Activated CD4-positive, CD25-positive, alpha-beta regulatory T cell treated with anti-CD3 and anti-CD28 coated beads, Interleukin-2, amount 50 U/mL, for 16 hours (primary cell): ENCODE results near the gene CFAP74.
"Not testable (repeated sequence)": the region's sequence is repeated elsewhere in the genome, so short reads cannot be mapped to it uniquely, and the experiment has no call there.

Experiments
- DNase-seq: peaks from one replicate; pipeline ENCODE4 v3.0.0-alpha.2; 2020; ENCODE audit warnings: low read depth, low spot score

The CFAP74 gene

DNA sequence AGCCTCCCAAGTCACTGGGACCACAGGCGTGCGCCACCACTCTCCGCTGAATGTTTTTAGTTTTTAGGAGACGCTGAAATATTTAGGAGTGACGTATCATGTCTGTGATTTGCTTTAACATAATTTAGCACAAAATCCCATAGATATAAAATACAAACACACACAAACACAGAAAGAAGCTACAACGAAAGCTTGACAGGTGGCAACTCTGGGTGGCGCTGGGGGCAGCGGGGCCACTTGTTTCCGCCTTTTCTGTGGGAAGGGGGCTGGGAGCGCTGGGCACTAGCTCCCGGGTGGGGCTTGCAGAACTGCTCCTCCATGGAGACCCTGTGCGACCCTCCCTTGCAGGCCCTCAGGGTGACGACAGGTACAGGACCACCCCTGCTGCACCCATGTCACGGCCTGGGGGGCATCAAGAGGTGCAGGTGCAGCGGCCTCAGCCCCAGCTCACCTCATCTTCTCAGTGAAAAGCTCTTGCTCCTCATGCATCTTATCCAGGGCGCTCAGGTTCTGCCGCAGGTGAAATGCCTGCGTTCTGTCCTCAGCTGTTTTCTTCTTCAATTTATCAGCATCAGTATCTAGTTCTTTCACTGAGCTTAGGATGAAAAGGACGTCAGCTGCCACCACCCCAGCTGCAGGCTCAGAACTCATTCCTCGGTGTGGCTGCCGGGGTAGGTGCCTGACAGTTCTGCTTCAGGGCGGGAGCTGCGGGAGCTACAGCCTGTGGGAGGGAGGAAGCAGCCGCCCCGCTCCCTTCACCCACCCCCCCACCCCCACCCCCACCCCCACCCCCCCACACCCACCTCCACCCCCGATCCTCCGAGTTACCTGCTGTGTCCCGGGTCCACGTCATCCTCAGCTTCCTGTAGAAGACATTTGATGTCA is 15.3 kb downstream of the CFAP74 start:
- DNase-seq, result no peak

DNA sequence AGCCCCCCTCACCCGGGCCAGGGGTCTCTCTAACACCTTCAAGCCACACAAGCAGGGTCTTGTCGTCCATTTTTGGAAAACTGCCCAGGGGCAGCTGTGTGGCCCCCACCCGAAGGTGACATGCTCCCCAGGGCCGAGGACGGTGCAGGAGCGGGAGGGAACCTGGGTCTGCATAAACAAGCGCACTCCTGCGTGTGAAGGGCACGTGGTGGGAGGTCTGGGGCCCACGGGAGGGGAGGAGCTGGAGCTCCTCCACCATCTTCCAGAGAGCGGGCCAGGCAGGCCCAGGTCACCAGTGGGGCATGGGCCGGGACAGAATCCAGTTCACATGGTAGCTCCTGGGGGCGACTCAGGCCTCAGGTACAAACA is 16.5 kb downstream of the CFAP74 start:
- DNase-seq, result no peak

DNA sequence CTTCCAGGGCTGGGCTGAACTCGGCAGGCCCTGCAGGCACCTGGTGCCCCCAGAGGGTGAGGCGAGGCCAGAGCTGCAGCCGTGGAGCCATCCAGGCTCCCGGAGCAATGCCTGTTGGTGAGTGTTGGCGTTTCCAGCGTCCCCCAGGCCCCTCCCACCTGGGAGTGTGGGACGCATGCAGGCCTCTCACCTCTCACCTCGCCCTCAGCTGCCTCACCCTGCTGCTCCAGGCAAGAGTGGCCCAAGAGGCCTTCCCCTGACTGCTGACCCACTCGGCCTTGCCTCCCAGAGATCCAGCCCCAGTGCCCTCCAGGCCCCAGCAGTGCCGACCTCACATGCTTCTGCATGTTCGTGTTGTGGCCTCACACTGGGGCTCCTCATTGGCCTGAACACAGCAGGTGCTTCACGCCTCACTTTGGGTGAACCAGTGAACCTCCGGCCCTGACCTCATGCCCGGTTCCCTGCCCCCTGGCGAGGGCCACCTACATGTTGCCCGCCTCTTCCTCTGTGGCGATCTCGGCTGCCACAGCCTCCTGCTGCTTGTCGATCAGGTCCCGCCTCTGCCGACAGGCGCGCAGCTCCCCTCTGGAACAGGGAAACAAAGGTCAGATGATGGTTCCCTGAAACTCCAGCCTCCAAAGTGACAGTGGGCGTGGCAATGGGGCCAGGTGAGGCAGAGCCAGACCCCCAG is 17.0 kb downstream of the CFAP74 start:
- no peak for DNase-seq

DNA sequence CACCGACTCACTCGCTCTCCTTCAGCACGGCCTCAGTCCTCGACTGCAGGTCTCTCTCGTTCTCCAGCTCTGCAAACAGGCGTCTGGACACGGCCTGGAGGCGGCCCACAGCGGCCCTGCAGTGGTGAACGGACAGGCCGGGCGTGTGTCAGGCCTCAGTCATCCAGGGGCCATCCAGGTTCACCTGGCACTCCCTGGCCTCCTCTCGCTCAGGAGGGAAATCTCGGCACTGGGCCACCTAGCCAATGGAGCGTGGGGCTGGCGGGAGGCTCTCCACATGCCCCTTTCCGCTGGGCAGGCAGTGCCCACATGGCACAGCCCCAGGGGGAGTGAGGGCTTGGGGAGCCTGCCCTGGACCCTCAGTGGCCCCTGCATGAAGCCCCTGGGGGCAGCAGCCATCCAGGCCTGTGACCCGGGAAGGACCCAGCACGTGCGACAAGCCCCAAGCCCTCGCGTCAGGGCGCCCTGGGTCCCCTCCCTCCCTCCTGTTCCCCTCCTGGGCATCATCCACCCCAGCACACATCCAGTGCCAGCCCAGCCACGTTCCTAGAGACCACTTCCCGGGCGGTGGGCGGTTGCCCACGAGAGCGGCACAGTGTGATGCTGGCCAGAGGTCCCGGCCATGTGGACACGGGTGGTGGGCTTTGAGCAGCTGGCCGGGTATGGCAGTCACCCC is 18.1 kb downstream of the CFAP74 start:
- no peak for DNase-seq

DNA sequence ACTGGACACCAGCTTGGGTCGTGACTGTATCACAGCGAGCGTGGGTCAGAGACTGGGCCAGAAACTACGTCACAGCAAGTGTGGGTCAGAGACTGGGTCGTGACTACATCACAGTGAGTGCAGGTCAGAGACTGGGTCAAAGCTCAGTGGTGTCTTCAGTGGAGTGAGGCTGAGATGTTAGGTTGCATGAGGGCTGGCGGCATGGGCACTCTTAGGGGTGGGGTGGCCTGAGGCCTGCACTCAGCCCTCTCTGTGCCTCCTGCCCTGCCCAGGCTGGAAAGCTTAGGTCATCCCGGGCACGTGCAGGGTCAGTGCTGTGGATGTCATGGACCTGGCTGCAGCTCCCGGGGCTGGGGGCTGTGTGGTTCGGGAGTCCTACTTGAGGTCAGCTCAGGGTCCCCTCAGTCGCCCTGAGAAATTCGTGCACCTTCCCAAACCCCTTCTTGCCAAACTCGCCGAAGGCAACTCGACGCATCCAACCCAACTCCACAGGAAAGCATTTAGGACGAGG is 19.0 kb downstream of the CFAP74 start:
- no peak for DNase-seq

DNA sequence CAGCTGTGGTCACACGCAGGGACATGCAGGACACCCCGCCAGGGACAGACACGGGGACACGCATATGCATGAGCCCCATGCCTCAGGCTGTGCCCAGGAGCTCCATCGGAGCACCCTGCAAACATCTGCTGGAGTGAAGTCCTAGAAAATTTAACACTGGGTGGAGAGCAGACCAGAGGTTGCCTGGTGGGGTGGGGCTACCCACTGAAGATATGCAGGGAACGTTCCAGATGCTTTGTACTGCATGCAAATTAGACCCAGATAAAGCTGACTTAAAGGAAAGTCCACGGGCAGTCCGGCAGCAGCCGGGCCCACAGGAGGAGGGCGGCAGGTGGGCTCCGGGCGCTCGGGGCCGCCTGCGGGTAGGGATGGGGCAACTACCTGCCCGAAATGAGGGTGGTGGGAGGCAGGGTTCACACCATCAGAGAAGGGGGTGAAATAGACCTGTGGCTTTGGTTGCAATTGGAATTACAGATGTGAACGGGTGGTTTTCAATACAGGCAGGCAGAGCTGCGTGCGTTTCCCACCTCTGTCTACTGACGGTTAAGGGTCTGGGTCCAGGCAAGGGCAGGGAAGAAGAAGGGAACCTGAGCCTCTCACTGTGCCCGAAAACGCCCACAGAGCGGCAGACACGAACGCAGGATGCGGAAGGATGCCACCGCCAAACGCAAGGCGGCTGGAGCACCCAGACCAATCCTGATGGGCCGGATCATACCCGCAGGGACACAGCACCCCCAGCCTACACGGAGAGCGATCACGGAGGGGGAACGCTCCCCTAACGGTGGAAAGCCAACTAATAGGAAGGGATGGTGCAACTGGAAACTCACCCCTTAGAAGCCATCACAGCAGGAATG is 21.0 kb downstream of the CFAP74 start:
- no peak for DNase-seq

DNA sequence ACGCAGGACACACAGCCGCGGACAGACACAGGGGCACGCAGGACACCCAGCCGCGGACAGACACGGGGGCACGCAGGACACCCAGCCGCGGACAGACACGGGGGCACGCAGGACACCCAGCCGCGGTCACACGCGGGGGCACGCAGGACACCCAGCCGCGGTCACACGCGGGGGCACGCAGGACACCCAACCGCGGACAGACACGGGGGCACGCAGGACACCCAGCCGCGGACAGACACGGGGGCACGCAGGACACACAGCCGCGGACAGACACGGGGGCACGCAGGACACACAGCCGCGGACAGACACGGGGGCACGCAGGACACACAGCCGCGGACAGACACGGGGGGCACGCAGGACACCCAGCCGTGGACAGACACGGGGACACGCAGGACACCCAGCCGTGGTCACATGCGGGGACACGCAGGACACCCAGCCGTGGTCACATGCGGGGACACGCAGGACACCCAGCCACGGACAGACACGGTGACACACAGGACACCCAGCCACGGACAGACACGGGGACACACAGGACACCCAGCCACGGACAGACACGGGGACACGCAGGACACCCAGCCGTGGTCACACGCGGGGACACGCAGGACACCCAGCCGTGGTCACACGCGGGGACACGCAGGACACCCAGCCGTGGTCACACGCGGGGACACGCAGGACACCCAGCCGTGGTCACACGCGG is 21.8 kb downstream of the CFAP74 start:
- not testable (repeated sequence) for DNase-seq

DNA sequence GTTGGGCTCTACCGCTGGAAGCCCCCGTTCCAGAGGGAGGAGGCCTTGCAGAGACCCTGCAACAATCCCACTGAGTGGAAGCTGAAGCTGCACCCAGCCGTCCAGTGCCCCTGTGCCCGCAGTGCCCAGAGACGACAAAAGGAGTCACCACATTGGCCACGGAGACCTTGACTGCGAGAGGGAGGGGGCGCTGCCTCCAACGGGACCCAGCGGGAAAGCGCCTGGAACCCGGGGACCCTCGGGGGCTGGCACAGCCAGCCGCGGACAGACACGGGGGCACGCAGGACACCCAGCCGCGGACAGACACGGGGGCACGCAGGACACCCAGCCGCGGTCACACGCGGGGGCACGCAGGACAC is 22.5 kb downstream of the CFAP74 start:
- DNase-seq, result no peak

DNA sequence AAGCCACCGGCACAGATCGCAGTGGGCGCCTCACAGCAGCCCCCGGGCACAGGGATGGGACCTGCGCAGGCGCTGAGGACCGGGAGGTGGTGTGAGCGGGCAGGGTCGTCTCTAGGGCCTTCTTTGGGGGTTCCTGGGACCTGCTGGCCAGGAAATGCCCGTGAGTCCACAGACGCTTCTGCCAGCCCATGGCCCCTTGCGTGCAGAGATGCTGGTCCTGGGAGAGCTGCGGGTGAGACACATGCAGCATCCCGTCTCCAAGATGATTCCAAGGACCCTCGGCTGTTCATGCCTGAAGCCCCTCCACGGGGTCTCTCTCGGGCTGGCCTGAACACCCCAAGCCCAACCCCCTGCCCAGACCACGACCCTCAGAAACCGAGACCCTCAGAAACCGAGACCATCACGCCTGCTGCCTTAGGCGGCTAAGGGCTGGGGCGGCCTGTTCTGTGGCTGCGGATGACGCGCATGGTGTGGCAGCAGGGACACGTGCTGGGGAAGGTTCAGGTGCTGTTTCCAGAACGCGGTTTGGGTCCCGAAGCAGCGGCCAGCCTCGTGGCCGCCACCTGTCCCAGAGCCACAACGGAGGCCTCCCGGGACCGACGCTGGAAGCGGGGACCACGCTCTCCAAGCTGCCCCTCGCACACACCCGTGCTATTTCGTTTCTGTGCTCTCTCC is 23.0 kb downstream of the CFAP74 start:
- no peak for DNase-seq

DNA sequence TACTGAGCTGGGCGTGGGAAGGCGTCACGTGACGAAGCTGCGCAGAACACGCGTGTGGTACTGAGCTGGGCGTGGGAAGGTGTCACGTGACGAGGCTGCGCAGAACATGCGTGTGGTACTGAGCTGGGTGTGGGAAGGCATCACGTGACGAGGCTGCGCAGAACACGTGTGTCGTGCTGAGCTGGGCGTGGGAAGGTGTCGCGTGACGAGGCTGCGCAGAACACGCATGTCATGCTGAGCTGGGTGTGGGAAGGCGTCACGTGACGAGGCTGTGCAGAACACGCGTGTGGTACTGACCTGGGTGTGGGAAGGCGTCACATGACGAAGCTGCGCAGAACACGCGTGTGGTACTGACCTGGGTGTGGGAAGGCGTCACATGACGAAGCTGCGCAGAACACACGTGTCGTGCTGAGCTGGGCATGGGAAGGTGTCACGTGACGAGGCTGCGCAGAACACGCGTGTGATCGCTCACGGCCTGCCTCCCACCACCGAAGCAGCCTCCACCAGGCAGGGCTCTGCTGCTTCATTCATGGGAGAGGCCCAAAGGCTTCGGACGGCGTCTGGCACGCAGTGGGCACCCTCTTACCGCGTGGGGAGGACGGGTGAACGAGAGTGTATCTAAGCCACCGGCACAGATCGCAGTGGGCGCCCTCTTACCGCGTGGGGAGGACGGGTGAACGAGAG is 24.0 kb downstream of the CFAP74 start:
- DNase-seq, result no peak

DNA sequence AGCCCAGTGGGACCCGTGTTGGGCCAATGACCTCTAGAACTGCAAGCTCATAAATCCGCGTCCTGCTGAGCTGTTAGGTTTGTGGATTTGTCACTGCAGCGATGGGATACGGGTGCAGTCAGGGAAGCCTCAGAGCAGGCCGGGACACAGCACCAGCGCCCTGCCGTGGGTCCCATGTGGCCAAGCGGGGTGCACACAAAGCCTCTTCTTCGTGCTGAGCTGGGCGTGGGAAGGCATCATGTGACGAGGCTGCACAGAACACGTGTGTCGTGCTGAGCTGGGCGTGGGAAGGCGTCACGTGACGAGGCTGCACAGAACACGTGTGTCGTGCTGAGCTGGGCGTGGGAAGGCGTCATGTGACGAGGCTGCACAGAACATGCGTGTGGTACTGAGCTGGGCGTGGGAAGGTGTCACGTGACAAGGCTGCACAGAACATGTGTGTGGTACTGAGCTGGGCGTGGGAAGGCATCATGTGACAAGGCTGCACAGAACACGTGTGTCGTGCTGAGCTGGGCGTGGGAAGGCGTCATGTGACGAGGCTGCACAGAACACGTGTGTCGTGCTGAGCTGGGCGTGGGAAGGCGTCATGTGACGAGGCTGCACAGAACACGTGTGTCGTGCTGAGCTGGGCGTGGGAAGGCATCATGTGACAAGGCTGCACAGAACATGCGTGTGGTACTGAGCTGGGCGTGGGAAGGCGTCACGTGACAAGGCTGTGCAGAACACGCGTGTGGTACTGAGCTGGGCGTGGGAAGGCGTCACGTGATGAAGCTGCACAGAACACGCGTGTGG is 24.7 kb downstream of the CFAP74 start:
- not testable (repeated sequence) for DNase-seq

DNA sequence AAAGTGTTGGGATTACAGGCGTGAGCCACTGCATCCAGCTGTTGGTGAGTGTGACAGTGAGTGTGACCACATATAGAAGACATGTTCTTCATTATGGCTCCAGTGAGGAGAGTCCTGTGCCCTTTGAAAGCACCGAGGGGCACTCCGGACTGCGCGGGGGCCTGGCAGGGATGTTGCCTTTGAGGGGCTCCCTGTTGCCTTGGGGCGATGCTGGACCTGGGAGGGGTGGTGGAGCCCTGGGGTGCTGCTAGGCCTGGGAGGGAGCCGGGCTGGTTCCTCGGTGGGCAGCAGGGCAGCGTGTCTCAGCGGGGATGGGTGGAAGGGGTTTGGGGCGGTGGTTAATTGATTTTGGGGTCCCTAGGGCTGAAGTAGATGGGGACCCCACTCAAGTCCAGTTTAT is 25.5 kb downstream of the CFAP74 start:
- no peak for DNase-seq

DNA sequence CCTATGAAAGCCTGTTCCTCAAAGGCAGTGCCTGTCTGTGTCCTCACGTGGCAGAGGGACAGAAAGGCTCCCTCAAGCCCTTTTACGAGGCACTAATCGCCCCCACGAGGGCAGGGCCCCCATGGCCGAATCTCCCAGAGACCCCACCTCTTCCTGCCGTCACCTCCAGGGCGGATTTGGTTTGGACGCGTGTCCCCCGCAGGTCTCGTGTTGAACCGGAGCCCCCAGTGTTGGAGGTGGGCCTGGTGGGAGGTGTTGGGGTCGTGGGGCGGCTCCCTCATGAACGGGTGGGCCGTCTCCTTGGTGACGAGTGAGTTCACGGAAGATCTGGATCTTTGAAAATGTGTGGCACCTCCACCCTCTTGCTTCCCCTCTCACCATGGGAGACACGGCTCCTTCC is 27.6 kb downstream of the CFAP74 start:
- DNase-seq, result no peak

DNA sequence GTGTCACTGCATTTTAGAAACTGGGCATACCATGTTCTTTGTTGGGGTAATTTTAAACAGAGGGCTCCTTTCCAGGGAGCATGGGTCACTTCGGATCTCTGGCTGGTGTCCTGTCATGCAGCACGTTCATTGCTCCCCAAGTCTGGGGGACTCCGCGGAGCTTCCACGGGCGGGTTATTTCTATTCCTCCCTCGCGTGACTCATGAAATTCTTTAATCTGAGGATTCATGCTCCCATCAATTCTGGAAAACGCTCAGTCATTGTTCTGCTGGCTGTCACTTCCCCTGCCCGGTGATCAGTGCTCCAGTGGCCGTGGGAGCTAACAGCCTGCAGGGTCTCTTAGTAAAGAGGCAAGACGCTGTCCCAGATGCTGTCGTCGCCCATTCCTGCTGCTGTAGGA is 28.1 kb downstream of the CFAP74 start:
- DNase-seq, result no peak

DNA sequence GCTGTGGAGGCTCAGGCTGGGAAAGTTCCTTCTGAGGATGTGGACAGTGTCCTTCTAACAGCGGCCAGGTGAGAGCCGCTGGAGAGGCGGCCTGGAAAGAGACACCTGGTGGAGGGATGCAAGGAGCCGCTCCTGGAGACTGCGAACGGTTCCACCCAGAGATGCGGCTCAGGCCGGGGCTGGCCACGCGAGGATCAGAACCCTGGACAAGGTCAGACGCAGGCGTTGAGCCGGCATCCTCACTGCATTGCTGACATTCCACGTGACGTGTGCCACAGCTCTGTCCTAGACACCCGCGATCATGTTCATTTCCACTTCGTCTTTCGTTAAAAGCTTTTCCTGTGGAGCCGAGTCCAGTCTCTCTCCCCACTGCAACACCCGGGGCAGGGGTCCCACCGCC is 28.8 kb downstream of the CFAP74 start:
- DNase-seq, result no peak

DNA sequence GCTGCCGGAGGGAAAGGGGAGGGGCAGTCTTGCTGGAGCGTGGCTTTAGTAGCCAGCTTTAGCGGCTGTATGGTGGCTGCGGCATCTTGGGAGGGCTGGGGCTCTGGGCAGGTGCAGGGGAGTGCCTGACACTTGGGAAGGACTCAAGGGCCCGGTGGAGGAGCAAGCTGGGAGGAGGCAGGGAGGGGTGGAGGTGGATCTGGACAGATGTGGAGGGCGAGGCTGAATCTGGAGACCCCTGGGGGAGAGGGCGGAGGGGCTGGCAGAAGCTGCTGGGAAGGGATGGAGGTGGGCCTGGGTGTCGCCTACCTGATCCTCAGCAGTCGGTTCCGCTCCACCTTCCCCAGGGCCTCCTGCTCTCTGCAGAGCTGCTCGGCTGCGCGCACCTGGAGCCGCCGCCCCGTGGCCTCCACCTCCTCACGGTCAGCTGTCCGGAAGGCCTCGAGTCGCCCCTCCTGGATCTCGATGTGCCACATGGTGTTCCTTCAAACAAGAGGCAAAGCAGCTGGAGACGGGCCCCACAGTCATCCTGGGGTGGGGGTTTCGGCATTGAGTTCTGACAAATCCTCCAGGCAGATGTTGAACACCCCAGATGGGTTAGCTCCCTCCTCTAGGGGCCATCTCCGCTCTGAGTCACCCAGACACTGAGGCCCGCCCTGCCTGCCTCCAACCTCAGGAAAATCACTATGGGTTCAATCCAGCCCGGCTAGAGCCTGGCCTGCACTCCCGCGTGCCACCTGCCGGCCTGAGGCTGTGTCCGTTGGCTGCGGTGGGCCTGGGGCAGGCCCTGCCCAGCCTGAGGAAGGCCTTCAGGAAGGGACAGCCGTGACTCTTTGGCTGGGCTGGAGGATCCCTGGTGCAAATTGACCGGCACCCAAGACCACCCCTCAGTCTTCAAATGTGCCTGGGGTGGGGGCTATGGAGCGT is 29.6 kb downstream of the CFAP74 start:
- no peak for DNase-seq

DNA sequence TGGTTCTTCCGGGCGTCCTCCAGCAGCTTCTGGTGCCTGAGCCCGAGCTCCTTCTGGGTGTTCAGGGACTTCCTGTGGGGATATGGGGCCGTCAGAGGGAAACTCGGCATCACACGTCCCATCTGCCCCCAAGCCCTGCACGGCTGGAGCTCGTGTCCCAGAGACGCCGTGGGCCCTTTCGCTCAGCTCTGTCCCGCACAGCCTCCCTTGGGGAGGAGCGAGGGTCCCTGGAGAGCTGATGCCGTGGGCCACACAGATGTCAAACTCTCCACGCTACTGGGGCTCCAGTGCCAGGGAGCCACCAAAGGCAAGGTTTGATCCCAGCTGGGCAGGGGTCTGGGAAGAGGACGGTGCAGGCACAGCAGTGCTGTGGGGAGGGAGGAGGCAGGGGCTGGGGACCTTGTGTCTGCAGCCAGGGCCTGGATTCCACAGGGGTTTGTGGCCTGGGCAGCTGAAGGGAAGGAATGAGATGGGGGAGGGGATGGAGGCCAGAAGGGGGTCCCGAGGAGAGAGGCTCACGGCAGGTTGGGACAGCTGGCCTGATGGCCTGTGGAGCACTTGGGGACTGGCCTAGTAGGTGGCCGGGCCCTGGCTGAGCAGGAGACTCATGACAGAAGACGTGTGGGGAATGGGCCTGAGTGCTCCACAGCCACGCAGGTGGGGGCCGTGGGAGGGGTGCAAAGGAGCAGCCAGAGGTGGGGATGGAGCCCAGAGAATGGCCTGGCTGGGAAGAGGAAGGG is 30.4 kb downstream of the CFAP74 start:
- no peak for DNase-seq
